Osteoblast (primary cell): ENCODE results near the gene SYNE1. TPM values are rescaled to one million over a fixed set of nuclear protein-coding genes. Genes with fewer than 3 reads are reported as not detected.
"Not testable (repeated sequence)": the region's sequence is repeated elsewhere in the genome, so short reads cannot be mapped to it uniquely, and the experiment has no call there.

ENCODE experiments used
- DNase-seq: peaks from one replicate; pipeline ENCODE4 v3.0.0; 2011; ENCODE audit warnings: low spot score, mixed read lengths; ENCODE audit not compliant: insufficient read length; ENCODE audit errors: missing footprints
- H2AFZ ChIP-seq: 2 replicates; pipeline ENCODE4 v1.6.0; 2011; ENCODE audit warnings: mild to moderate bottlenecking, low read length
- H3K27ac ChIP-seq: 2 replicates; pipeline ENCODE4 v1.5.1; 2011; ENCODE audit warnings: mild to moderate bottlenecking, low read depth, low read length, moderate library complexity
- H3K27me3 ChIP-seq: 2 replicates; pipeline ENCODE4 v1.6.0; 2012; ENCODE audit warnings: mild to moderate bottlenecking, control low read depth, inconsistent platforms, low read length, moderate library complexity; ENCODE audit not compliant: insufficient read depth
- H3K36me3 ChIP-seq: 2 replicates; pipeline ENCODE4 v1.5.1; 2011; ENCODE audit warnings: mild to moderate bottlenecking, low read length, control low read depth, moderate library complexity; ENCODE audit not compliant: insufficient read depth
- H3K4me1 ChIP-seq: 2 replicates; pipeline ENCODE4 v1.5.1; 2011; ENCODE audit warnings: mild to moderate bottlenecking, low read length, control low read depth, moderate library complexity; ENCODE audit not compliant: insufficient read depth
- H3K4me2 ChIP-seq: 2 replicates; pipeline ENCODE4 v1.6.0; 2011; ENCODE audit warnings: mild to moderate bottlenecking, low read length; ENCODE audit not compliant: insufficient read depth
- H3K4me3 ChIP-seq: fragments of 200-600 bp; sonication (generic); 3 replicates; pipeline ENCODE4 v1.5.1; 2012; ENCODE audit warnings: mild to moderate bottlenecking, low read length, inconsistent platforms; ENCODE audit not compliant: insufficient read depth
- H3K79me2 ChIP-seq: 2 replicates; pipeline ENCODE4 v1.6.0; 2012; ENCODE audit warnings: mild to moderate bottlenecking, low read length, control low read depth, inconsistent platforms; ENCODE audit not compliant: insufficient read depth
- H3K9me3 ChIP-seq: 2 replicates; pipeline ENCODE4 v1.5.1; 2011; ENCODE audit warnings: low read depth, low read length, control low read depth
- H4K20me1 ChIP-seq: 2 replicates; pipeline ENCODE4 v1.6.0; 2012; ENCODE audit warnings: mild to moderate bottlenecking, low read length, control low read depth; ENCODE audit not compliant: insufficient read depth
- CTCF ChIP-seq: IDR thresholded peaks from 2 replicates; pipeline ENCODE4 v1.5.1; 2011; ENCODE audit warnings: mild to moderate bottlenecking, low read depth, low read length, moderate library complexity; ENCODE audit errors: extremely low read depth
- total RNA-seq: library from RNA; depleted of rRNA; stranded (reverse); fragments of >200 nt; gene quantifications from 2 replicates; pipeline ENCODE4 v1.2.3, GENCODE V29; 2012

The SYNE1 gene
- total RNA-seq, 1 donor = 240 TPM

- no peaks in the 10 kb centered on the region for H3K79me2 ChIP-seq
- no peaks in the 10 kb centered on the region for H4K20me1 ChIP-seq
- no peak overlapping the region for H3K4me3 ChIP-seq
- H3K27ac ChIP-seq = peak overlapping the region; percentile 15
- TF ChIP-seq CTCF = no peak
- no peaks in the 10 kb centered on the region for H3K36me3 ChIP-seq
- DNase-seq = peak; percentile 6
- peaks cover 10% of the 10 kb centered on the region for H3K4me1 ChIP-seq
- no peaks in the 10 kb centered on the region for H3K27me3 ChIP-seq
- peak overlapping the region; percentile 0 for H2AFZ ChIP-seq
- H3K4me2 ChIP-seq = no peak overlapping the region
- H3K9me3 ChIP-seq = no peaks in the 10 kb centered on the region
These were observed 133.6 kb downstream of the SYNE1 start for GRCh38 chr6:152503546-152503945.

GRCh38 chr6:152502421-152503188 is 134.6 kb downstream of the SYNE1 start:
- H3K9me3 ChIP-seq = no peaks in the 10 kb centered on the region
- no peak for TF ChIP-seq CTCF

GRCh38 chr6:152499931-152500330 is 137.2 kb downstream of the SYNE1 start:
- Histone ChIP-seq H3K36me3 (no peaks in the 10 kb centered on the region), H3K9me3 (no peaks in the 10 kb centered on the region), H4K20me1 (no peaks in the 10 kb centered on the region), H3K4me2 (no peak overlapping the region), H3K79me2 (no peaks in the 10 kb centered on the region), H2AFZ (no peak overlapping the region), H3K27ac (no peak overlapping the region), H3K4me1 (peaks cover 10% of the 10 kb centered on the region), H3K4me3 (no peak overlapping the region), H3K27me3 (no peaks in the 10 kb centered on the region)
- no peak for DNase-seq
- TF ChIP-seq CTCF = no peak

More at GRCh38 chr6:152502421-152503188, 134.6 kb downstream of the SYNE1 start:
- Histone ChIP-seq H3K36me3 (no peaks in the 10 kb centered on the region), H3K27ac (peak overlapping the region; percentile 15), H3K4me3 (no peak overlapping the region), H4K20me1 (no peaks in the 10 kb centered on the region), H3K27me3 (no peaks in the 10 kb centered on the region), H2AFZ (peak overlapping the region; percentile 0), H3K4me2 (peak overlapping the region; percentile 14), H3K4me1 (peaks cover 10% of the 10 kb centered on the region), H3K79me2 (no peaks in the 10 kb centered on the region)
- peak; percentile 31 for DNase-seq

- H3K4me1 ChIP-seq = peaks cover 5% of the 10 kb centered on the region
- no peaks in the 10 kb centered on the region for H3K79me2 ChIP-seq
- H3K36me3 ChIP-seq = no peaks in the 10 kb centered on the region
- DNase-seq = no peak
- no peak overlapping the region for H3K4me3 ChIP-seq
- H2AFZ ChIP-seq = no peak overlapping the region
- H3K27ac ChIP-seq = no peak overlapping the region
- H3K4me2 ChIP-seq = no peak overlapping the region
- H4K20me1 ChIP-seq = no peaks in the 10 kb centered on the region
- TF ChIP-seq CTCF = no peak
- no peaks in the 10 kb centered on the region for H3K27me3 ChIP-seq
- no peaks in the 10 kb centered on the region for H3K9me3 ChIP-seq
These were observed 140.4 kb downstream of the SYNE1 start for GRCh38 chr6:152496731-152497130.

- H3K4me2 ChIP-seq, H2AFZ ChIP-seq, H3K79me2 ChIP-seq, H4K20me1 ChIP-seq, H3K9me3 ChIP-seq, H3K27me3 ChIP-seq, DNase-seq, H3K36me3 ChIP-seq, H3K4me3 ChIP-seq, H3K27ac ChIP-seq: not testable (repeated sequence)
- H3K4me1 ChIP-seq = peaks cover 11% of the 10 kb centered on the region
These were observed 141.7 kb downstream of the SYNE1 start for GRCh38 chr6:152495456-152495855.

- H3K79me2 ChIP-seq, H3K36me3 ChIP-seq, H3K27me3 ChIP-seq, H3K4me2 ChIP-seq, DNase-seq, H2AFZ ChIP-seq, H3K9me3 ChIP-seq, H4K20me1 ChIP-seq, H3K4me3 ChIP-seq: not testable (repeated sequence)
- Histone ChIP-seq H3K27ac (peak overlapping the region; percentile 20), H3K4me1 (peaks cover 11% of the 10 kb centered on the region)
These were observed 144.9 kb downstream of the SYNE1 start for GRCh38 chr6:152492281-152492680.
